ENCODE data around the gene TUNAR. TPM values are rescaled to one million over a fixed set of nuclear protein-coding genes. Genes with fewer than 3 reads are reported as not detected.

TUNAR gene
- total RNA-seq, 1 experiment from 2014 or later, result not detected

DNA sequence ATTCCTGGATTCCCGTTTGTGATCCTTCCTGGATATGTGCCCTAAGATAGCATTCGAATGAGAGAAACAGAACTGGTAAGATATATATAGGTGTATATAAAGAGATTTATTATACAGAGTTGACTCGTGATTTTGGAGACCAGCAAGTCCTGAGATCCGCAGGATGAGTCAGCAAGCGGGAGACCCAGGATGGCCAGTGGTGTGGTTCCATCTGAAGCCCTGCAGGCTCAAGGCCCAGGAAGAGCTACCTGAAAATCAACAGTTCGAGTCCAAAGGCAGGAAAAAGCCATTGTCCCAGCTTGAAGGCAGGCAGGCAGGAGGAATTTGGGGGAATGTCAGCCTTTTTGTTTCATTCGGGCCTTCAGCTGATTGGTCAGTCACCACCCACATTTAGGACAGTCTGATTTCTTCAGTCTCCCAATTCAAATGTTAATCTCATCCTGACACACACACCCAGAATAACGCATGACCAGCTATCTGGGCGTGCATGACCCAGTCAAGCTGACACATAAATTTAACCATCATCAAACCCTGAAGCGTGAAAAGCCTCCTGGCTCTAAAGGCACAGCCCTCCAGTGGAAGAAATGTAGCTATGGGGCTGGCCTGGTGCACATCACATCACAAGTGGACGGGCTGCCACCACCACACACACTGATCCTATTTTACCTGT lies 44.3 kb downstream of the TUNAR start:
- POLR2A ChIA-PET (ENCODE audit: unreplicated experiment), result no interaction called here

DNA sequence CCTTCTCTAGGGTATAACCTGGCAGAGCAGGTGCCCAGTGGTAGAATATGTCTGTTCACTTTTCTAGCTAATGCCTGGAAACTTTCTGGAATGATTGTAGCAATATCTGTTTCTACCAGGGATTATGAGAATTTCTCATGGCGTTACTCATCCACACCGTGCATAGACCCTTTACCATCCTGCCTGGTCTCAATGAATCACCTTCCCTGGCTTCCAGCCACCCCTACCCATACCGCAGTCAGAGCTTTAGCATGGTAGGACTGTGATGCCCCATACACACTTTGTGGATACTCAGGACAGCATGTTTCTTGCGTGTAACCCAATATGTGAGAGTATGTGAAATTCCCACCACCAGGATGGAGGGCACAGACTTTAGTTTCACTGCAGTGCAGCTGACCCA lies 45.4 kb downstream of the TUNAR start:
- no TSS peak for BruUV-seq (replicated peaks)
- Histone ChIP-seq H4K20me1 (ENCODE audit: insufficient read depth) (no peaks in the 10 kb centered on the region), H3K36me3 (ENCODE audit: low read depth) (no peaks in the 10 kb centered on the region), H3K4me1 (replicated peaks; ENCODE audit: insufficient read depth) (no peaks in the 10 kb centered on the region), H3K4me2 (no peak overlapping the region), H3F3A (ENCODE audit: insufficient read depth, low read depth) (no peaks in the 10 kb centered on the region), H3K79me2 (ENCODE audit: low read depth) (no peaks in the 10 kb centered on the region), H3K9me2 (ENCODE audit: insufficient read depth) (no peaks in the 10 kb centered on the region), H3K27me3 (ENCODE audit: insufficient read depth, low read depth) (peaks cover 23% of the 10 kb centered on the region; the same call in 1 of the 2 replicates), H2AFZ (no peak overlapping the region), H3K27ac (no peak overlapping the region), H3K9me3 (ENCODE audit: insufficient read depth, low read depth) (no peaks in the 10 kb centered on the region), H3K4me3 (no peak overlapping the region)
- TF ChIP-seq EZH2 (IDR thresholded peaks at IDR 0.05; ENCODE audit: low read depth), result no peak
- DNase-seq, result no peak
- ChIA-PET CTCF (no interaction called here), POLR2A (ENCODE audit: unreplicated experiment) (no interaction called here)
- intact Hi-C loops (cut with micrococcal nuclease; ENCODE audit: unreplicated experiment), result no loop called here

More for the DNA sequence above, 44.3 kb downstream of the TUNAR start:
- no peak overlapping the region for H3K4me2 ChIP-seq
- BruUV-seq (replicated peaks), result no TSS peak
- no peaks in the 10 kb centered on the region for H4K20me1 ChIP-seq (ENCODE audit: insufficient read depth)
- no peaks in the 10 kb centered on the region for H3K79me2 ChIP-seq (ENCODE audit: low read depth)
- H3K27me3 ChIP-seq (ENCODE audit: insufficient read depth, low read depth), result peaks cover 26% of the 10 kb centered on the region; the same call in 1 of the 2 replicates
- no peaks in the 10 kb centered on the region for H3F3A ChIP-seq (ENCODE audit: insufficient read depth, low read depth)
- CTCF ChIA-PET, result no interaction called here
- no peaks in the 10 kb centered on the region for H3K9me2 ChIP-seq (ENCODE audit: insufficient read depth)
- no peaks in the 10 kb centered on the region for H3K4me1 ChIP-seq (replicated peaks; ENCODE audit: insufficient read depth)
- H3K9me3 ChIP-seq (ENCODE audit: insufficient read depth, low read depth), result no peaks in the 10 kb centered on the region
- no peak for DNase-seq
- no peak overlapping the region for H3K27ac ChIP-seq
- H3K36me3 ChIP-seq (ENCODE audit: low read depth), result no peaks in the 10 kb centered on the region
- intact Hi-C loops (cut with micrococcal nuclease; ENCODE audit: unreplicated experiment), result no loop called here
- H2AFZ ChIP-seq, result no peak overlapping the region
- TF ChIP-seq, protein P1, sequence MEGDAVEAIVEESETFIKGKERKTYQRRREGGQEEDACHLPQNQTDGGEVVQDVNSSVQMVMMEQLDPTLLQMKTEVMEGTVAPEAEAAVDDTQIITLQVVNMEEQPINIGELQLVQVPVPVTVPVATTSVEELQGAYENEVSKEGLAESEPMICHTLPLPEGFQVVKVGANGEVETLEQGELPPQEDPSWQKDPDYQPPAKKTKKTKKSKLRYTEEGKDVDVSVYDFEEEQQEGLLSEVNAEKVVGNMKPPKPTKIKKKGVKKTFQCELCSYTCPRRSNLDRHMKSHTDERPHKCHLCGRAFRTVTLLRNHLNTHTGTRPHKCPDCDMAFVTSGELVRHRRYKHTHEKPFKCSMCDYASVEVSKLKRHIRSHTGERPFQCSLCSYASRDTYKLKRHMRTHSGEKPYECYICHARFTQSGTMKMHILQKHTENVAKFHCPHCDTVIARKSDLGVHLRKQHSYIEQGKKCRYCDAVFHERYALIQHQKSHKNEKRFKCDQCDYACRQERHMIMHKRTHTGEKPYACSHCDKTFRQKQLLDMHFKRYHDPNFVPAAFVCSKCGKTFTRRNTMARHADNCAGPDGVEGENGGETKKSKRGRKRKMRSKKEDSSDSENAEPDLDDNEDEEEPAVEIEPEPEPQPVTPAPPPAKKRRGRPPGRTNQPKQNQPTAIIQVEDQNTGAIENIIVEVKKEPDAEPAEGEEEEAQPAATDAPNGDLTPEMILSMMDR (conservative IDR thresholded peaks at IDR 0.05), result no peak
- TF ChIP-seq EZH2 (IDR thresholded peaks at IDR 0.05; ENCODE audit: low read depth), result no peak
- H3K4me3 ChIP-seq, result no peak overlapping the region

DNA sequence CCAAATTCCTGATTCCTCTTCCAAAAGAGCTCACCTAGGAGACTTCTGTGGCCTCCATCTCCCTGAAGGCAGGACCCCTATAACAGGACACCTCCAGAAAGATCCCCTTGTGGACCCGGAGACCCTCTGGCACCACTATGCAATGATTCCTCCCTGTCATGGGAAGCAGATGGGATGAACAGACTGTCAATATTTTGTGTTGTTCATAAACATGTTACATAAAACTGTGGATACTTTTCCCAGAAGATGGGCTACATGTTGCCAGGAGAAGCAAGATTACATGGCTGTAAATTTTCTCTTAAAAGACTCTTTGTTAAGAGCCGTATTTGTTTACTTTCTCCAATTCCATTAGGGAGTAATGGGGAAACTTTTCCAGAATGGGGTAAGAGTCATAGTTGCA lies 52.1 kb downstream of the TUNAR start:
- Histone ChIP-seq H3F3A (ENCODE audit: insufficient read depth, low read depth) (no peaks in the 10 kb centered on the region), H3K27ac (no peak overlapping the region), H4K20me1 (ENCODE audit: insufficient read depth) (no peaks in the 10 kb centered on the region), H3K4me1 (replicated peaks; ENCODE audit: insufficient read depth) (no peaks in the 10 kb centered on the region), H3K36me3 (ENCODE audit: low read depth) (no peaks in the 10 kb centered on the region), H3K79me2 (ENCODE audit: low read depth) (no peaks in the 10 kb centered on the region), H3K27me3 (ENCODE audit: insufficient read depth, low read depth) (peaks cover 14% of the 10 kb centered on the region; the same call in 1 of the 2 replicates), H3K4me2 (no peak overlapping the region), H2AFZ (no peak overlapping the region), H3K9me2 (ENCODE audit: insufficient read depth) (no peaks in the 10 kb centered on the region), H3K4me3 (no peak overlapping the region), H3K9me3 (ENCODE audit: insufficient read depth, low read depth) (no peaks in the 10 kb centered on the region)
- CTCF ChIA-PET, result no interaction called here
- POLR2A ChIA-PET (ENCODE audit: unreplicated experiment), result no interaction called here
- intact Hi-C loops (cut with micrococcal nuclease; ENCODE audit: unreplicated experiment), result no loop called here
- DNase-seq, result no peak
- no peak for TF ChIP-seq EZH2 (IDR thresholded peaks at IDR 0.05; ENCODE audit: low read depth)
- TF ChIP-seq, protein P1 (conservative IDR thresholded peaks at IDR 0.05), result no peak
- BruUV-seq (replicated peaks), result no TSS peak

- intact Hi-C loops (cut with micrococcal nuclease; ENCODE audit: unreplicated experiment), result no loop called here
- Histone ChIP-seq H3K4me1 (replicated peaks; ENCODE audit: insufficient read depth) (no peaks in the 10 kb centered on the region), H3K4me3 (no peak overlapping the region), H3K9me3 (ENCODE audit: insufficient read depth, low read depth) (no peaks in the 10 kb centered on the region), H3F3A (ENCODE audit: insufficient read depth, low read depth) (no peaks in the 10 kb centered on the region), H3K4me2 (no peak overlapping the region), H4K20me1 (ENCODE audit: insufficient read depth) (no peaks in the 10 kb centered on the region), H3K79me2 (ENCODE audit: low read depth) (no peaks in the 10 kb centered on the region), H3K27me3 (ENCODE audit: insufficient read depth, low read depth) (peaks cover 9% of the 10 kb centered on the region; the same call in 1 of the 2 replicates), H3K9me2 (ENCODE audit: insufficient read depth) (no peaks in the 10 kb centered on the region), H2AFZ (no peak overlapping the region), H3K27ac (no peak overlapping the region), H3K36me3 (ENCODE audit: low read depth) (no peaks in the 10 kb centered on the region)
- ChIA-PET POLR2A (ENCODE audit: unreplicated experiment) (no interaction called here), CTCF (no interaction called here)
- BruUV-seq (replicated peaks), result no TSS peak
- no peak for DNase-seq
- no peak for TF ChIP-seq EZH2 (IDR thresholded peaks at IDR 0.05; ENCODE audit: low read depth)
- TF ChIP-seq, protein P1 (conservative IDR thresholded peaks at IDR 0.05), result no peak
Observed at GRCh38 chr14:95931384-95931783, 54.8 kb downstream of the TUNAR start.

Data from PC-9 (cell line).